RWPE1 (cell line): ENCODE data around the gene TBC1D21.

Experiments used
- CTCF ChIA-PET: fragments of 350-600 bp; sonication (Branson Sonifier 250); formaldehyde crosslinking; extraction: SDS; loops from one replicate; lab custom pipeline; 2021; lab: Yijun Ruan, JAX
- POLR2A ChIA-PET: fragments of 400-600 bp; formaldehyde crosslinking; extraction: SDS; loops from one replicate; lab custom pipeline; 2020; ENCODE audit warnings: antibody characterized with exemption; ENCODE audit not compliant: low non-redundant PET; lab: Yijun Ruan, JAX
- DNase-seq: peaks from one replicate; pipeline ENCODE4 v3.0.0; 2012; ENCODE audit warnings: low spot score
- H3K27ac ChIP-seq: fragments of 450-650 bp; 2 replicates; pipeline ENCODE4 v1.5.1; 2017
- TF ChIP-seq, protein P1 (sequence below): fragments of 450-650 bp; conservative IDR thresholded peaks from 2 replicates; pipeline ENCODE4 v1.5.1; 2017; ENCODE audit warnings: low read depth, mild to moderate bottlenecking

The TBC1D21 gene

DNA sequence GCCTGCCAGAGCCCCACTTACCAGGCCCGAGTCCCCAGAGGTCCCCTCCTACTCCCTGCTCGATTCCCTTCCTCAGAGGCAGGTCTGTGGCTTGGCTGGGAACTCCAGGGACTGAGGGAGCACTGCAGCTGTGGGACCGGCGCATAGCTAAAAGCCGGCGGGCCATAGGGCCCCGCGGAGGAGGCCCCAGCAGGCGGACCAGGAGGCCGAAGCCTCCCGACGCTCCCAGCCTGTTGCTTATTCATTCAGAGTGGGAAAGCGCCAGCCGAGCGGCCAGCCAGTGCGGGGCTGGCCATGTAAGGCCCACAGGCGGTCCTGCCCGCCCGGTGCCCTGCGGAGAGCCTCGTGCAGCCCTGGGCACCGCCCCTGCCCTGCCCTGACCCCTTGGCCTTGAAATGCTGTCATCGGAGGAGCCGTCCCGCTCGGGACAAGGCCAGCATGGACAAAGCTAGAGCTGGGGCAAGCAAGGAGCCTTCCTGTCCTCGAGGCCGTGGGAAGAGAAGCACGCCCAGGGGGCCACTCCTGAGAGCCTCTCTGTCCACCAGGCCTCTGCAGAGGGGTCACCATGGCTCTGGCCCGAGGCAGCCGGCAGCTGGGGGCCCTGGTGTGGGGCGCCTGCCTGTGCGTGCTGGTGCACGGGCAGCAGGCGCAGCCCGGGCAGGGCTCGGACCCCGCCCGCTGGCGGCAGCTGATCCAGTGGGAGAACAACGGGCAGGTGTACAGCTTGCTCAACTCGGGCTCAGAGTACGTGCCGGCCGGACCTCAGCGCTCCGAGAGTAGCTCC lies 53.0 kb downstream of the TBC1D21 start, which contains the start of gene LOXL1:
TSS of gene LOXL1 (plus strand) at position 244 of the 784 bp plus-strand sequence. CDS start at position 566, 322 bp downstream.
- DNase-seq, result peak; percentile 84
- peak within 1 kb of the TSS; percentile 86 for H3K27ac ChIP-seq
- ChIA-PET POLR2A (interaction anchor here (0.6 kb wide), 1 partner anchor 44 kb away, joined by 5 read pairs; no protein-coding TSS in a partner anchor), CTCF (interaction anchor here (0.6 to 2.1 kb wide), 7 partner anchors 9 to 689 kb away, joined by 3 to 8 read pairs (median 3); partner anchors contain the start of genes CLK3 and PML)
- TF ChIP-seq, protein P1, sequence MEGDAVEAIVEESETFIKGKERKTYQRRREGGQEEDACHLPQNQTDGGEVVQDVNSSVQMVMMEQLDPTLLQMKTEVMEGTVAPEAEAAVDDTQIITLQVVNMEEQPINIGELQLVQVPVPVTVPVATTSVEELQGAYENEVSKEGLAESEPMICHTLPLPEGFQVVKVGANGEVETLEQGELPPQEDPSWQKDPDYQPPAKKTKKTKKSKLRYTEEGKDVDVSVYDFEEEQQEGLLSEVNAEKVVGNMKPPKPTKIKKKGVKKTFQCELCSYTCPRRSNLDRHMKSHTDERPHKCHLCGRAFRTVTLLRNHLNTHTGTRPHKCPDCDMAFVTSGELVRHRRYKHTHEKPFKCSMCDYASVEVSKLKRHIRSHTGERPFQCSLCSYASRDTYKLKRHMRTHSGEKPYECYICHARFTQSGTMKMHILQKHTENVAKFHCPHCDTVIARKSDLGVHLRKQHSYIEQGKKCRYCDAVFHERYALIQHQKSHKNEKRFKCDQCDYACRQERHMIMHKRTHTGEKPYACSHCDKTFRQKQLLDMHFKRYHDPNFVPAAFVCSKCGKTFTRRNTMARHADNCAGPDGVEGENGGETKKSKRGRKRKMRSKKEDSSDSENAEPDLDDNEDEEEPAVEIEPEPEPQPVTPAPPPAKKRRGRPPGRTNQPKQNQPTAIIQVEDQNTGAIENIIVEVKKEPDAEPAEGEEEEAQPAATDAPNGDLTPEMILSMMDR, result no peak

DNA sequence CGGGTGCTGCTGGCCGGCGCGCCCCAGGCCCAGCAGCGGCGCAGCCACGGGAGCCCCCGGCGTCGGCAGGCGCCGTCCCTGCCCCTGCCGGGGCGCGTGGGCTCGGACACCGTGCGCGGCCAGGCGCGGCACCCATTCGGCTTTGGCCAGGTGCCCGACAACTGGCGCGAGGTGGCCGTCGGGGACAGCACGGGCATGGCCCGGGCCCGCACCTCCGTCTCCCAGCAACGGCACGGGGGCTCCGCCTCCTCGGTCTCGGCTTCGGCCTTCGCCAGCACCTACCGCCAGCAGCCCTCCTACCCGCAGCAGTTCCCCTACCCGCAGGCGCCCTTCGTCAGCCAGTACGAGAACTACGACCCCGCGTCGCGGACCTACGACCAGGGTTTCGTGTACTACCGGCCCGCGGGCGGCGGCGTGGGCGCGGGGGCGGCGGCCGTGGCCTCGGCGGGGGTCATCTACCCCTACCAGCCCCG lies 53.7 kb downstream of the TBC1D21 start:
- POLR2A ChIA-PET, result interaction anchor here (0.6 to 0.7 kb wide), 3 partner anchors 9 to 314 kb away, joined by 3 to 7 read pairs (median 5); no protein-coding TSS in a partner anchor
- TF ChIP-seq, protein P1, result no peak
- CTCF ChIA-PET, result interaction anchor here (0.6 to 2.1 kb wide), 10 partner anchors 9 to 688 kb away, joined by 3 to 8 read pairs (median 3); partner anchors contain the start of genes CLK3 and PML
- H3K27ac ChIP-seq, result peak overlapping the region; percentile 86
- peak; percentile 50 for DNase-seq

DNA sequence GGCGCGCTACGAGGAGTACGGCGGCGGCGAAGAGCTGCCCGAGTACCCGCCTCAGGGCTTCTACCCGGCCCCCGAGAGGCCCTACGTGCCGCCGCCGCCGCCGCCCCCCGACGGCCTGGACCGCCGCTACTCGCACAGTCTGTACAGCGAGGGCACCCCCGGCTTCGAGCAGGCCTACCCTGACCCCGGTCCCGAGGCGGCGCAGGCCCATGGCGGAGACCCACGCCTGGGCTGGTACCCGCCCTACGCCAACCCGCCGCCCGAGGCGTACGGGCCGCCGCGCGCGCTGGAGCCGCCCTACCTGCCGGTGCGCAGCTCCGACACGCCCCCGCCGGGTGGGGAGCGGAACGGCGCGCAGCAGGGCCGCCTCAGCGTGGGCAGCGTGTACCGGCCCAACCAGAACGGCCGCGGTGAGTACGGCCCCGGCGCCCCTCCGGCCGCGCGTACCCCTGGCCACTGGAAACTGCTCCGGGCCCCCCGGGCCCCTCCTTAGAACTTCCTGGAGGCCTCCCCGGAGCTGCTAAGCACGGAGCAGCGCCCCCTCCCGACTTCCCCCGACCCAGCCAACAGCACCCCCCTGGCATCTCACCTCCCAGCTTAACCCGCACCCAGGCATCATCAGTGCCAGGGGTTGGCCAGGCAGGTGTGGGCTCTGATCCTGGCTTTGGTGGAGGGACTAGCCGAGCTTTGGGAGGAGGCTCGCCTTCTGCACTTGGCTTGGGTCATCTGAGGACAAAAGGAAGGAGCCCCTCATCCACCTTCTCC lies 54.3 kb downstream of the TBC1D21 start:
- peak overlapping the region; percentile 86 for H3K27ac ChIP-seq
- POLR2A ChIA-PET, result interaction anchor here (0.6 to 0.7 kb wide), 2 partner anchors 8 to 314 kb away, joined by 3 to 7 read pairs; no protein-coding TSS in a partner anchor
- TF ChIP-seq, protein P1, result peak; percentile 62
- DNase-seq, result peak; percentile 72
- CTCF ChIA-PET, result interaction anchor here (0.6 to 2.1 kb wide), 10 partner anchors 8 to 206 kb away, joined by 3 to 8 read pairs (median 3); no protein-coding TSS in a partner anchor

DNA sequence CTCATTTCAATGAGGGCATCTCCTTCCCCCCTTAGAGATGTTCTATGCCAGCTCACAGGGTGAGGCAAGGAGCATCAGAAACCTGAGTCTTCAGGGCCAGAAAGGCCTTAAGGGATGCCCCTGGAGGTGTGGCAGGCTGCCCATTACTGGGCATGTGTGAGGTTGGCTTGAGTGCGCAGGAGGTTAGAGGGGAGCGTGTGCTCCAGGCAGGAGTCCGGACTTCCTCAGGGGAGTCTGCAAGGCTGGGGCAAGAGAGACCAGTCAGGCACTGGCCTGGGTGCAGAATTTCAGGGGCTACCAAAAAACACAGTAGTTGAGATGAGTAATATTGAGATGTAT lies 54.8 kb downstream of the TBC1D21 start:
- no peak for DNase-seq
- H3K27ac ChIP-seq, result no peak overlapping the region; the same call in 1 of the 2 replicates
- CTCF ChIA-PET, result interaction anchor here (0.6 to 2.1 kb wide), 7 partner anchors 8 to 206 kb away, joined by 3 to 8 read pairs (median 4); no protein-coding TSS in a partner anchor
- POLR2A ChIA-PET, result no interaction called here
- TF ChIP-seq, protein P1, result no peak

DNA sequence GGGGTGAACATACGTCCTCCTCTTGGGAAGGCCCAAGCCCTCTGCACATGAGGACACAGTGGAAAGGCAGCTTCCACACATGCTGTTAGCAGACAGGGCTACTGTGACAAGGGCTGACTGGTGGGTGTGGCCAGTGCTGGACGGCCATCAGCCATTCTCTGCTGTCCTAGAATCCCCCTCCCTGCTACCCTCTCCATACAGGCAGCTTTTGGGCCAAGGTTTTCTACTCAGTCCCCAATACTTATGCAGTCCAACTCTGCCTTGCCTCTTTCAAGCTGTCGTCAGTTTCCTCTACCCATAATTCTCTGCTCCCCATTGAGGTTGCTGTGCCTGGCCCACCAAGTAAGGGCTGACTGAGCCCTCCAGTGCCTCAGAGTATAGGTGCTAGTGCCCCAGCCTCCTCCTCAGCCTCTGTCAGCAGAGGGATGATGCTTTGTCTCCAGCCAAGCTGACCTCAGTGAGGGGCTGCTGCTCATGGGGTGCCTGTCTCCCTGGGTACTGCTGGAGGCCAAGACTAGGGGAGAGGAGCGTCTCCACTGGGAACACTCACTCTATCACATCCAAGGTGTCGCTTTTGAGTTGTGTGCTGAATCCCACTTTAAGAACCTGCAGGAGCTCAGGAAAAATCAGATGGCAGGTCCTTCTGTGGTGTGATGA lies 55.7 kb downstream of the TBC1D21 start:
- DNase-seq, result no peak
- CTCF ChIA-PET, result no interaction called here
- no peak overlapping the region for H3K27ac ChIP-seq

More for the DNA sequence above, 55.7 kb downstream of the TBC1D21 start:
- POLR2A ChIA-PET, result no interaction called here
- TF ChIP-seq, protein P1, result no peak
